Esophagus squamous epithelium (tissue), 4 donors: ENCODE data around the gene SNRPN.
"Not testable (repeated sequence)": the region's sequence is repeated elsewhere in the genome, so short reads cannot be mapped to it uniquely, and the experiment has no call there.

Experiments used
- CTCF ChIP-seq, 6 experiments: fragments of 450-650 bp in 4 of 6; fragments of 200-600 bp in 2 of 6; sonication (generic) in 2 of 6; IDR thresholded peaks; one replicate each; pipeline ENCODE4 v1.5.1; 2016 to 2019; ENCODE audit warnings: antibody characterized with exemption in 6 of 6, mild to moderate bottlenecking in 4 of 6, moderate library complexity in 4 of 6
- POLR2A ChIP-seq, 4 donors: fragments of 450-650 bp; IDR thresholded peaks; one replicate each; pipeline ENCODE4 v1.6.1; 2017; ENCODE audit warnings: antibody characterized with exemption in 4 of 4, mild to moderate bottlenecking in 4 of 4, moderate library complexity in 3 of 4

- TF ChIP-seq CTCF, POLR2A (IDR thresholded peaks at IDR 0.05): not testable (repeated sequence)
These were observed 32.0 kb upstream of the SNRPN start for GRCh38 chr15:24922781-24923180.
